WERI-Rb-1 (cell line): ENCODE measurements around the gene MT1G.
A peak's percentile ranks its signal among the peaks of the same experiment; 100 is the strongest.

Experiments used
- DNase-seq: peaks from one replicate; pipeline ENCODE4 v3.0.0-alpha.2; 2020
- H3K27ac ChIP-seq: fragments of 250-450 bp; sonication (Bioruptor Pico); 2 replicates; pipeline ENCODE4 v1.5.1; 2020; ENCODE audit warnings: mild to moderate bottlenecking, moderate library complexity
- H3K27me3 ChIP-seq: fragments of 250-450 bp; sonication (Bioruptor Pico); 2 replicates; pipeline ENCODE4 v1.5.1; 2021; ENCODE audit warnings: mild to moderate bottlenecking, low read depth, moderate library complexity; ENCODE audit not compliant: insufficient read depth, severe bottlenecking
- H3K36me3 ChIP-seq: fragments of 250-450 bp; sonication (Bioruptor Pico); 2 replicates; pipeline ENCODE4 v1.5.1; 2020; ENCODE audit warnings: mild to moderate bottlenecking, moderate library complexity
- H3K4me3 ChIP-seq: 2 replicates; pipeline ENCODE4 v1.5.1; 2011; ENCODE audit warnings: low read depth, mild to moderate bottlenecking, control low read depth, low read length
- H3K9me3 ChIP-seq: fragments of 250-450 bp; sonication (Bioruptor Pico); 2 replicates; pipeline ENCODE4 v1.5.1; 2021; ENCODE audit warnings: mild to moderate bottlenecking, moderate library complexity; ENCODE audit not compliant: severe bottlenecking
- CTCF ChIP-seq: IDR thresholded peaks from 2 replicates; pipeline ENCODE4 v1.5.1; 2011; ENCODE audit warnings: low read depth, mild to moderate bottlenecking, control low read depth, inconsistent platforms, low read length

MT1G gene

GRCh38 chr16:56643833-56644232 is 24.0 kb downstream of the MT1G start:
- Histone ChIP-seq H3K27ac (no peak overlapping the region), H3K9me3 (no peaks in the 10 kb centered on the region), H3K4me3 (no peak overlapping the region), H3K27me3 (no peaks in the 10 kb centered on the region), H3K36me3 (no peaks in the 10 kb centered on the region)
- no peak for DNase-seq
- TF ChIP-seq CTCF = no peak

GRCh38 chr16:56643080-56643778 is 24.6 kb downstream of the MT1G start:
- DNase-seq = no peak
- H3K27me3 ChIP-seq = no peaks in the 10 kb centered on the region
- H3K27ac ChIP-seq = no peak overlapping the region
- no peaks in the 10 kb centered on the region for H3K36me3 ChIP-seq
- H3K9me3 ChIP-seq = no peaks in the 10 kb centered on the region
- no peak for TF ChIP-seq CTCF
- H3K4me3 ChIP-seq = no peak overlapping the region

- no peak for TF ChIP-seq CTCF
- H3K27me3 ChIP-seq = no peaks in the 10 kb centered on the region
- no peaks in the 10 kb centered on the region for H3K9me3 ChIP-seq
- no peak for DNase-seq
- H3K27ac ChIP-seq = no peak overlapping the region; the same call in 1 of the 2 replicates
- H3K4me3 ChIP-seq = no peak overlapping the region
- H3K36me3 ChIP-seq = no peaks in the 10 kb centered on the region
Measured at GRCh38 chr16:56641166-56641565, 26.7 kb downstream of the MT1G start.

- Histone ChIP-seq H3K9me3 (no peaks in the 10 kb centered on the region), H3K4me3 (no peak overlapping the region), H3K27ac (peak overlapping the region; percentile 49; the same call in 1 of the 2 replicates), H3K27me3 (no peaks in the 10 kb centered on the region), H3K36me3 (no peaks in the 10 kb centered on the region)
- no peak for TF ChIP-seq CTCF
- DNase-seq = no peak
Measured at GRCh38 chr16:56640076-56640475, 27.8 kb downstream of the MT1G start.

- no peak for TF ChIP-seq CTCF
- Histone ChIP-seq H3K27me3 (no peaks in the 10 kb centered on the region), H3K36me3 (no peaks in the 10 kb centered on the region), H3K9me3 (no peaks in the 10 kb centered on the region), H3K27ac (no peak overlapping the region), H3K4me3 (no peak overlapping the region)
- DNase-seq = no peak
Measured at GRCh38 chr16:56639045-56639444, 28.8 kb downstream of the MT1G start.
